Neural progenitor cell (in vitro differentiated cells): ENCODE data around the gene PRRC2B. TPM values are rescaled to one million over a fixed set of nuclear protein-coding genes. Genes with fewer than 3 reads are reported as not detected.
A peak's percentile ranks its signal among the peaks of the same experiment; 100 is the strongest.
"Not testable (repeated sequence)": the region's sequence is repeated elsewhere in the genome, so short reads cannot be mapped to it uniquely, and the experiment has no call there.

Source experiments
- DNase-seq: peaks from one replicate; pipeline ENCODE4 v3.0.0-alpha.2; 2016; ENCODE audit warnings: low spot score
- H2AFZ ChIP-seq: fragments of 200-600 bp; sonication (generic); replicated peaks from 2 replicates; pipeline ENCODE4 v1.6.1; 2016; ENCODE audit warnings: antibody characterized with exemption
- H3F3A ChIP-seq: fragments of 200-600 bp; sonication (generic); 2 replicates; pipeline ENCODE4 v1.6.1; 2016; ENCODE audit warnings: antibody characterized with exemption, low read depth
- H3K27ac ChIP-seq: fragments of 200-600 bp; sonication (generic); 2 replicates; pipeline ENCODE4 v1.5.1; 2016; ENCODE audit warnings: mild to moderate bottlenecking
- H3K27me3 ChIP-seq: fragments of 200-600 bp; sonication (generic); 2 replicates; pipeline ENCODE4 v1.6.1; 2016; ENCODE audit warnings: mild to moderate bottlenecking, moderate library complexity
- H3K36me3 ChIP-seq: fragments of 200-600 bp; sonication (generic); 2 replicates; pipeline ENCODE4 v1.5.1; 2016
- H3K4me1 ChIP-seq: fragments of 200-600 bp; sonication (generic); 2 replicates; pipeline ENCODE4 v1.6.1; 2016; ENCODE audit warnings: mixed run types
- H3K4me2 ChIP-seq: fragments of 200-600 bp; sonication (generic); 2 replicates; pipeline ENCODE4 v1.6.1; 2016
- H3K4me3 ChIP-seq: fragments of 200-600 bp; sonication (generic); 2 replicates; pipeline ENCODE4 v1.5.1; 2016
- H3K79me2 ChIP-seq: fragments of 200-600 bp; sonication (generic); 2 replicates; pipeline ENCODE4 v1.6.1; 2016; ENCODE audit warnings: low read depth
- H3K9ac ChIP-seq: fragments of 200-600 bp; sonication (generic); 2 replicates; pipeline ENCODE4 v1.6.1; 2016
- H3K9me3 ChIP-seq: fragments of 200-600 bp; sonication (generic); 2 replicates; pipeline ENCODE4 v1.5.1; 2016; ENCODE audit warnings: low read depth
- H4K20me1 ChIP-seq: fragments of 200-600 bp; sonication (generic); 2 replicates; pipeline ENCODE4 v1.6.1; 2016; ENCODE audit warnings: low read depth
- H3K27ac Mint-ChIP-seq: 3 replicates; pipeline ENCODE4 v1.8.0; 2021; ENCODE audit warnings: mixed read lengths
- H3K27me3 Mint-ChIP-seq: 2 replicates; pipeline ENCODE4 v1.8.0; 2022; ENCODE audit warnings: low read depth, mild to moderate bottlenecking, inconsistent platforms, moderate library complexity, mixed read lengths; ENCODE audit not compliant: insufficient read depth
- H3K36me3 Mint-ChIP-seq: 3 replicates; pipeline ENCODE4 v1.8.0; 2021; ENCODE audit warnings: mixed read lengths
- H3K4me1 Mint-ChIP-seq: 3 replicates; pipeline ENCODE4 v1.8.0; 2021; ENCODE audit warnings: mixed read lengths
- H3K4me3 Mint-ChIP-seq: 3 replicates; pipeline ENCODE4 v1.8.0; 2021; ENCODE audit warnings: mild to moderate bottlenecking, moderate library complexity, mixed read lengths
- H3K9me3 Mint-ChIP-seq: 3 replicates; pipeline ENCODE4 v1.8.0; 2020; ENCODE audit warnings: mixed read lengths
- EZH2 ChIP-seq: fragments of 200-600 bp; sonication (generic); IDR thresholded peaks from 2 replicates; pipeline ENCODE4 v1.6.1; 2017; ENCODE audit warnings: antibody characterized with exemption, mild to moderate bottlenecking, moderate library complexity
- EZH2phosphoT487 ChIP-seq: fragments of 200-600 bp; sonication (generic); IDR thresholded peaks from 2 replicates; pipeline ENCODE4 v1.6.1; 2017; ENCODE audit warnings: antibody characterized with exemption
- total RNA-seq: library from RNA; depleted of rRNA; stranded (reverse); fragments of >200 nt; gene quantifications from 2 replicates; pipeline ENCODE4 v1.2.3, GENCODE V29; 2015; ENCODE audit warnings: low replicate concordance
- TF ChIP-seq, protein P1 (sequence below): fragments of 200-600 bp; sonication (generic); IDR thresholded peaks from 2 replicates; pipeline ENCODE4 v1.5.1; 2017; ENCODE audit warnings: antibody characterized with exemption, mild to moderate bottlenecking

PRRC2B gene
- total RNA-seq, 1 donor from 2014 or later, result 139 TPM

DNA sequence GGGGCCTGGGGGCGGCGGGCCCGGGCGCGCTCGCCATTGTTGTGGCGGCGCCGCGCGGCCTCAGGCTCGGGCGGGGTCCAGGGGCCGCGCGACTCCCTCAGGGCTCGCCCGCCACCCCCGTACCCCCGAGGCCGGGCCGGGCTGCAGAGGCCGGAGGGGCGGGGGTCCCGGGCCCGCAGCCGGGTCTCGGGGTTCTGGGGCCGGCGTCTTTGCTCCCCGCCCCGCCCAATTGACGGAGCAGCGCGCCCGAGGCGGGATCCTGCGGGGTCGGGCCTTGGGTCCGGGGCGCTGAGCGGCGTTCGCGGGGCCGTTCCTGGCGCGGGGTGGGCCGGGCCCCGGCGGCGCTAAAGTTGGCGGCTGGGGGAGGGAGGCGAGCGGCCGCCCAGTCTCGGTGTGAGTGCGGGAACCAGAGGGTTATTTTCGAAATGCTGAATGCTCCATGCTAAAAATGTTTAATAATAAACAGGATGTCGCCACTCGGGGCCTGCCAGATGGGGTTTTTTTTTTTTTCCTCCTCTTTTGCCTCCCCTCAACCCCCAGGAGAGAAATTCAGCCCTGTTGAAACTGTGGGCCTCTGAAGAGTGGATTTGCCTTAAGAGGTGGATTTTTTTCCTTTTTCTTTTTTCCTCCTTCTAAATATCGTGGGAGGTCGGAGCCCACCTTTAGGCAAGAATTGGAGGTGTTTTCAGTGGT is 724 bp downstream of the PRRC2B start:
- peaks cover 3% of the 10 kb centered on the region for H3K36me3 Mint-ChIP-seq
- H3K9me3 ChIP-seq, result no peaks in the 10 kb centered on the region
- H3K4me3 Mint-ChIP-seq, result peak overlapping the region; percentile 95
- H3K4me1 Mint-ChIP-seq, result peaks cover 51% of the 10 kb centered on the region
- H3K4me2 ChIP-seq, result peak overlapping the region; percentile 98
- no peak overlapping the region for H2AFZ ChIP-seq
- H3K4me3 ChIP-seq, result peak overlapping the region; percentile 100
- peaks cover 53% of the 10 kb centered on the region for H3K4me1 ChIP-seq
- peak overlapping the region; percentile 95 for H3K27ac Mint-ChIP-seq
- TF ChIP-seq, protein P1, sequence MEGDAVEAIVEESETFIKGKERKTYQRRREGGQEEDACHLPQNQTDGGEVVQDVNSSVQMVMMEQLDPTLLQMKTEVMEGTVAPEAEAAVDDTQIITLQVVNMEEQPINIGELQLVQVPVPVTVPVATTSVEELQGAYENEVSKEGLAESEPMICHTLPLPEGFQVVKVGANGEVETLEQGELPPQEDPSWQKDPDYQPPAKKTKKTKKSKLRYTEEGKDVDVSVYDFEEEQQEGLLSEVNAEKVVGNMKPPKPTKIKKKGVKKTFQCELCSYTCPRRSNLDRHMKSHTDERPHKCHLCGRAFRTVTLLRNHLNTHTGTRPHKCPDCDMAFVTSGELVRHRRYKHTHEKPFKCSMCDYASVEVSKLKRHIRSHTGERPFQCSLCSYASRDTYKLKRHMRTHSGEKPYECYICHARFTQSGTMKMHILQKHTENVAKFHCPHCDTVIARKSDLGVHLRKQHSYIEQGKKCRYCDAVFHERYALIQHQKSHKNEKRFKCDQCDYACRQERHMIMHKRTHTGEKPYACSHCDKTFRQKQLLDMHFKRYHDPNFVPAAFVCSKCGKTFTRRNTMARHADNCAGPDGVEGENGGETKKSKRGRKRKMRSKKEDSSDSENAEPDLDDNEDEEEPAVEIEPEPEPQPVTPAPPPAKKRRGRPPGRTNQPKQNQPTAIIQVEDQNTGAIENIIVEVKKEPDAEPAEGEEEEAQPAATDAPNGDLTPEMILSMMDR, result no peak
- TF ChIP-seq EZH2, result no peak
- no peak for TF ChIP-seq EZH2phosphoT487
- H3F3A ChIP-seq, result peaks cover 55% of the 10 kb centered on the region
- DNase-seq, result peak; percentile 72
- peaks cover 50% of the 10 kb centered on the region for H4K20me1 ChIP-seq
- peak overlapping the region; percentile 97 for H3K9ac ChIP-seq
- H3K79me2 ChIP-seq, result peaks cover 65% of the 10 kb centered on the region
- H3K36me3 ChIP-seq, result no peaks in the 10 kb centered on the region
- H3K27ac ChIP-seq, result peak overlapping the region; percentile 94
- H3K27me3 Mint-ChIP-seq, result peaks cover 6% of the 10 kb centered on the region
- H3K9me3 Mint-ChIP-seq, result no peaks in the 10 kb centered on the region
- no peaks in the 10 kb centered on the region for H3K27me3 ChIP-seq

DNA sequence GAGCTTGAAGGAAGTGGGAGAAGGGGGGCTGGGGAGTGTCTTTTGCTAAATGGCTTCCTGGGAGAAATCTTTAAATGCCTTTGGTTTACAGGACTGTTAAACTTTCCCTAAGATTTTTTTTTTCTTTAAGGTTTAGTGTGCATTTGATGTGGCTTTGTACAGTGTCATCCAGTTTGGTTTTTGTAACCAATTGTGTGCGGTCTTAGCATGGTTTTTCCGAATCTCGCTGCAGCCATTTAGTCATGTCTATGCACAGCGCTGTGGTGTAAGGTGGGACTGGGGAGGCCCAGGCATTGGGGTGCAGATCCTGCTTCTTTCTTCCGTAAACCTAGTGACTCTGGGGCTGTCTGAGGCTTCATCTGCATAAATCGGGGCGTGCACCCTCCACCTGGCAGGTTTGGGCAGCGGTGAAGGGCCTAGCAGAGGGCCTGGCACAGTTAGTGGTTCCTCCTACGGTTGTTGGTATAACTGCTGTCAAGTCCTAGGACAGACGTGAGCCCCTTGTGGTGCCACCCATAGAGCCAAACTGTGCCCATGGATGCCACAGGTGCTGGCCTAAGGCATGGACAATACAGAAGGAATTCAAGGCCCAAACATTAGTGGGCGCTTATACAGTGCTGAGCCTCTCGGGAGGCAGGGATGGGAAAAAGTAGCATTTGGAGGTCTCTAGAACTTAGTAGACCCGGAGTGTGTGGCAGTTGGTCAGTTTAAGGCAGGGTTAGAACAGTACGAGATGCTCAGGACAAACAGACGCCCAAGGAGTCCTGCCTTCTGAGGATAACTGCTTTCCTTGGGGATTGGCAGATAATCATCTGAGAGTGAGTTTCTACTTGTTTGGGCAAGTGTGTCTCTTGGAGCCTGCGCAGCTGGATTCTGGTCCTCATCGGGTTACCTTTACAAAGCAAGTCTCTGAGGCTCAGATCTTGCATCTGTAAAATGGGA is 1.5 kb downstream of the PRRC2B start:
- Histone ChIP-seq H3K9me3 (no peaks in the 10 kb centered on the region), H3K9ac (peak overlapping the region; percentile 97), H3K27me3 (no peaks in the 10 kb centered on the region), H3K4me3 (peak overlapping the region; percentile 100), H3F3A (peaks cover 63% of the 10 kb centered on the region), H3K4me1 (peaks cover 61% of the 10 kb centered on the region), H3K27ac (peak overlapping the region; percentile 94), H4K20me1 (peaks cover 58% of the 10 kb centered on the region), H3K36me3 (no peaks in the 10 kb centered on the region), H3K4me2 (peak overlapping the region; percentile 98), H2AFZ (no peak overlapping the region), H3K79me2 (peaks cover 73% of the 10 kb centered on the region)
- peak; percentile 43 for DNase-seq
- peaks cover 8% of the 10 kb centered on the region for H3K27me3 Mint-ChIP-seq
- peak overlapping the region; percentile 95 for H3K27ac Mint-ChIP-seq
- peak overlapping the region; percentile 95 for H3K4me3 Mint-ChIP-seq
- peaks cover 3% of the 10 kb centered on the region for H3K36me3 Mint-ChIP-seq
- H3K9me3 Mint-ChIP-seq, result no peaks in the 10 kb centered on the region
- TF ChIP-seq, protein P1, result no peak
- TF ChIP-seq EZH2phosphoT487 (no peak), EZH2 (no peak)
- peaks cover 58% of the 10 kb centered on the region for H3K4me1 Mint-ChIP-seq

DNA sequence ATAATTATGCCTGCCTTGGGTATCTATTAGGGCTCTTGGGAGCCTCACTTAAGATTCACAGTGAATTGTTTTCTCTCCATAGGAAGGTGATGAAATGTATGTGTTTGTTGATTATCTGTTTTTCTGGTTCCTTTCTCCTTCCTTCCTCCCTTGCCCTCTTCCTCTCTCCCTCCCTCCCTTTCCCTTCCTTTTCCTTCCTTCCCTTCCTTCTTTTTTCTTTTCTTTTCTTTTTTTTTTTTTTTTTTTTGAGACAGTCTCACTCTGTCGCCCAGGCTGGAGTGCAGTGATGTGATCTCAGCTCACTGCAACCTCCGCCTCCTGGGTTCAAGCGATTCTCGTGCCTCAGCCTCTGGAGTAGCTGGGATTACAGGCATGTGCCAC is 2.2 kb downstream of the PRRC2B start:
- Mint-ChIP-seq H3K4me3 (peak overlapping the region; percentile 95), H3K4me1 (peaks cover 62% of the 10 kb centered on the region)
- peaks cover 75% of the 10 kb centered on the region for H3K79me2 ChIP-seq
- peak overlapping the region; percentile 98 for H3K4me2 ChIP-seq
- not testable (repeated sequence) for DNase-seq, H3K36me3 Mint-ChIP-seq, H3K27ac ChIP-seq, H3K27me3 Mint-ChIP-seq, H3K27ac Mint-ChIP-seq, H3K9me3 Mint-ChIP-seq, H3K27me3 ChIP-seq, H2AFZ ChIP-seq, H3K36me3 ChIP-seq, H3K9me3 ChIP-seq
- H4K20me1 ChIP-seq, result peaks cover 65% of the 10 kb centered on the region
- peak overlapping the region; percentile 97 for H3K9ac ChIP-seq
- peak overlapping the region; percentile 100 for H3K4me3 ChIP-seq
- H3K4me1 ChIP-seq, result peaks cover 63% of the 10 kb centered on the region
- H3F3A ChIP-seq, result peaks cover 66% of the 10 kb centered on the region
